GM12878 (cell line): Measurements from ENCODE around the gene BRCA2. TPM values are rescaled to one million over a fixed set of nuclear protein-coding genes. Genes with fewer than 3 reads are reported as not detected.

Experiments
- ATAC-seq: fragments of 200-7000 bp; cut with Tn5 transposase; 3 replicates; pipeline ENCODE4 v1.9.1; 2020; ENCODE audit warnings: mild to moderate bottlenecking, moderate library complexity
- BruUV-seq: library from RNA; stranded (reverse); fragments of 400-500 nt; replicated peaks from 2 replicates; lab custom pipeline; 2021; lab: Mats Ljungman, UMichigan
- CTCF ChIA-PET: fragments of 300-600 bp; sonication (Branson Sonifier 250); formaldehyde crosslinking; extraction: SDS; loops from one replicate; lab custom pipeline; 2021; ENCODE audit warnings: inconsistent platforms; lab: Yijun Ruan, JAX
- POLR2A ChIA-PET: fragments of 350-600 bp; formaldehyde crosslinking; extraction: SDS; loops from one replicate; lab custom pipeline; 2021; ENCODE audit warnings: inconsistent platforms; lab: Charles Lee
- RAD21 ChIA-PET: fragments of 300-600 bp; sonication (Branson Sonifier 250); formaldehyde crosslinking; loops from one replicate; lab custom pipeline; 2023; ENCODE audit warnings: antibody characterized with exemption; ENCODE audit not compliant: unreplicated experiment; lab: Charles Lee
- SMC1A ChIA-PET: fragments of 300-600 bp; sonication (Branson Sonifier 250); formaldehyde crosslinking; loops from one replicate; lab custom pipeline; 2023; ENCODE audit not compliant: unreplicated experiment, uncharacterized antibody; lab: Charles Lee
- DNase-seq: peaks from one replicate; pipeline ENCODE4 v3.0.0-alpha.2; 2011; ENCODE audit warnings: low read depth, low spot score
- FAIRE-seq: peaks from 3 replicates; lab custom pipeline; 2011; peaks lifted over from hg19 to GRCh38; lab: Jason Lieb, UNC
- H2AFZ ChIP-seq: 2 replicates; pipeline ENCODE4 v1.6.0; 2011; ENCODE audit warnings: low read depth, low read length, control low read depth; ENCODE audit not compliant: control insufficient read depth
- H3K27ac ChIP-seq: 2 replicates; pipeline ENCODE4 v1.5.1; 2011; ENCODE audit warnings: control low read depth; ENCODE audit not compliant: control insufficient read depth, insufficient read depth
- H3K27me3 ChIP-seq, 2 experiments: replicated peaks in 1 of 2; 2 replicates each; pipeline versions ENCODE4 v1.6.0 to v1.6.1; 2011; ENCODE audit warnings: low read length in 1 of 2; ENCODE audit not compliant: control insufficient read depth in 2 of 2, insufficient read depth in 2 of 2
- H3K36me3 ChIP-seq, 2 experiments: 2 replicates each; pipeline ENCODE4 v1.5.1; 2011; ENCODE audit warnings: low read length in 1 of 2; ENCODE audit not compliant: control insufficient read depth in 2 of 2, insufficient read depth in 2 of 2
- H3K4me1 ChIP-seq: 2 replicates; pipeline ENCODE4 v1.6.1; 2011; ENCODE audit warnings: mild to moderate bottlenecking, low read length, moderate library complexity, mixed read lengths; ENCODE audit not compliant: control insufficient read depth, insufficient read depth
- H3K4me2 ChIP-seq: 2 replicates; pipeline ENCODE4 v1.6.0; 2011; ENCODE audit warnings: control low read depth; ENCODE audit not compliant: control insufficient read depth, insufficient read depth
- H3K4me3 ChIP-seq: fragments of 200-600 bp; sonication (generic); 2 replicates; pipeline ENCODE4 v1.5.1; 2016
- H3K79me2 ChIP-seq: 2 replicates; pipeline ENCODE4 v1.6.0; 2011; ENCODE audit warnings: low read length; ENCODE audit not compliant: control insufficient read depth, insufficient read depth
- H3K9ac ChIP-seq: 2 replicates; pipeline ENCODE4 v1.8.0; 2011; ENCODE audit warnings: low read length, control low read depth, mixed read lengths; ENCODE audit not compliant: control insufficient read depth, insufficient read depth
- H3K9me3 ChIP-seq: replicated peaks from 3 replicates; pipeline ENCODE4 v1.5.1; 2011; ENCODE audit warnings: mild to moderate bottlenecking, low read length; ENCODE audit not compliant: control insufficient read depth, insufficient read depth
- H4K20me1 ChIP-seq: 2 replicates; pipeline ENCODE4 v1.6.0; 2011; ENCODE audit not compliant: control insufficient read depth, insufficient read depth
- ASH2L ChIP-seq: fragments of 300-600, 200-600 bp; sonication (generic); IDR thresholded peaks from 2 replicates; pipeline ENCODE4 v1.6.1; 2017; ENCODE audit warnings: low read depth, mild to moderate bottlenecking, borderline replicate concordance
- CBFB ChIP-seq: IDR thresholded peaks from 2 replicates; pipeline ENCODE4 v1.6.1; 2016; ENCODE audit warnings: antibody characterized with exemption, low read depth
- E4F1 ChIP-seq: fragments of 450-650 bp; IDR thresholded peaks from 2 replicates; pipeline ENCODE4 v1.6.1; 2018; ENCODE audit warnings: borderline replicate concordance, mild to moderate bottlenecking; ENCODE audit not compliant: partially characterized antibody
- NR2C1 ChIP-seq: fragments of 450-650 bp; IDR thresholded peaks from 2 replicates; pipeline ENCODE4 v1.6.1; 2017; ENCODE audit warnings: antibody characterized with exemption, mild to moderate bottlenecking, moderate library complexity
- PAX8 ChIP-seq: fragments of 450-650 bp; IDR thresholded peaks from 2 replicates; pipeline ENCODE4 v1.6.1; 2017; ENCODE audit warnings: mild to moderate bottlenecking, moderate library complexity
- SMC3 ChIP-seq: IDR thresholded peaks from 2 replicates; pipeline ENCODE4 v1.6.1; 2011; ENCODE audit warnings: low read length, improper control_type of control experiment, borderline replicate concordance
- TAF1 ChIP-seq: IDR thresholded peaks from 2 replicates; pipeline ENCODE4 v1.6.1; 2011; ENCODE audit warnings: mild to moderate bottlenecking, low read depth, low read length, borderline replicate concordance
- TARDBP ChIP-seq: IDR thresholded peaks from 2 replicates; pipeline ENCODE4 v1.6.1; 2016; ENCODE audit warnings: borderline replicate concordance
- ZBTB4 ChIP-seq: fragments of 450-650 bp; formaldehyde crosslinking; IDR thresholded peaks from 2 replicates; pipeline ENCODE4 v1.4.0; 2022; ENCODE audit warnings: mild to moderate bottlenecking, moderate library complexity
- WGBS: methylation state at CpG from one replicate; pipeline ENCODE4 v1.1.6; 2016; ENCODE audit warnings: low lambda C conversion rate; ENCODE audit not compliant: insufficient replicate concordance, insufficient coverage; ENCODE audit errors: missing lambda C conversion rate; 5-methylcytosine and 5-hydroxymethylcytosine counted together
- in situ Hi-C: fragments of 300-500 bp; cut with MboI; formaldehyde crosslinking; loops from 9 replicates; pipeline ENCODE4 v1.14.3; 2018; ENCODE audit warnings: mixed read lengths
- intact Hi-C: fragments of 100-400 bp; cut with micrococcal nuclease; formaldehyde crosslinking; loops from one replicate; pipeline ENCODE4 v1.14.2; 2022; ENCODE audit not compliant: unreplicated experiment
- polyA plus RNA-seq, 11 experiments: library from polyadenylated mRNA; depleted of rRNA in 4 of 11; unstranded in 6 of 11; stranded (reverse) in 5 of 11; fragments of >200 nt; fragmentation: Nextera tagmentation in 4 of 11; fragmentation: Illumina TruSeq in 1 of 11; extraction: Ambion mirVana in 4 of 11; extraction: Trizol in 1 of 11; gene quantifications; 1 replicate in 1 of 11; 2 replicates in 10 of 11; pipeline versions ENCODE4 v1.2.1 to v1.2.3, GENCODE V29; 2011 to 2016; ENCODE audit warnings: inconsistent platforms in 2 of 11, missing spikeins in 2 of 11, low read depth in 1 of 11
- total RNA-seq, 4 experiments: library from RNA; depleted of rRNA in 3 of 4; stranded (reverse); fragments of >200 nt in 3 of 4; fragmentation: Illumina TruSeq in 1 of 4; extraction: Trizol in 1 of 4; gene quantifications; 2 replicates each; pipeline versions ENCODE4 v1.2.1 to v1.2.3, GENCODE V29; 2013 to 2021

The BRCA2 gene
- total and polyA plus RNA-seq, 10 of the 15 experiments (the other 5 are each of a cell fraction or from before 2014, with no cell fraction given): 7.6 to 42.2 (median 23.9) TPM

GRCh38 chr13:32298695-32299094, 16.6 kb upstream of the BRCA2 start:
- WGBS: 79% methylated on average over 6 of the region's 6 CpGs
- FAIRE-seq (no peak), ATAC-seq (no peak), DNase-seq (no peak)
- SMC1A ChIA-PET: no interaction called here
- Histone ChIP-seq H3K9me3 (no peaks in the 10 kb centered on the region), H3K36me3 (no peaks in the 10 kb centered on the region), H3K4me3 (no peak overlapping the region), H3K4me2 (no peak overlapping the region), H3K27me3 (peaks cover 5 to 16% of the 10 kb centered on the region in 2 experiments; a peak in 3 of 4 replicates), H4K20me1 (no peaks in the 10 kb centered on the region), H3K4me1 (no peaks in the 10 kb centered on the region), H3K9ac (no peak overlapping the region), H3K79me2 (no peaks in the 10 kb centered on the region), H3K27ac (no peak overlapping the region), H2AFZ (no peak overlapping the region)
- CTCF ChIA-PET: interaction anchor here (1.0 kb wide), 2 partner anchors 13 to 18 kb away, joined by 3 read pairs; no protein-coding TSS in a partner anchor
- in situ Hi-C loops: no loop called here
- POLR2A ChIA-PET: no interaction called here
- intact Hi-C loops: no loop called here
- no peak for TF ChIP-seq SMC3
- no peak for TF ChIP-seq TAF1
- no peak for TF ChIP-seq ZBTB4 (CRISPR knock-in tag)
- no peak for TF ChIP-seq PAX8
- no peak for TF ChIP-seq NR2C1
- TF ChIP-seq E4F1: no peak
- TF ChIP-seq ASH2L: no peak
- TF ChIP-seq TARDBP: no peak
- TF ChIP-seq CBFB: no peak
- no TSS peak for BruUV-seq
- RAD21 ChIA-PET: no interaction called here
